HL-60 (cell line): ENCODE measurements around the gene SCG2.

Experiments used
- CTCF ChIP-seq: IDR thresholded peaks from one replicate; pipeline ENCODE4 v1.5.1; 2011; ENCODE audit warnings: low read length, control low read depth, inconsistent platforms; ENCODE audit not compliant: insufficient read depth
- GABPA ChIP-seq: IDR thresholded peaks from 2 replicates; pipeline ENCODE4 v1.6.1; 2012; ENCODE audit warnings: low read depth
- POLR2AphosphoS5 ChIP-seq: IDR thresholded peaks from 2 replicates; pipeline ENCODE4 v1.6.1; 2012; ENCODE audit warnings: low read depth
- SPI1 ChIP-seq: IDR thresholded peaks from 2 replicates; pipeline ENCODE4 v1.6.1; 2012; ENCODE audit warnings: low read depth, mild to moderate bottlenecking, borderline replicate concordance
- TF ChIP-seq, protein P1 (sequence below): IDR thresholded peaks from 2 replicates; pipeline ENCODE4 v1.6.1; 2012; ENCODE audit warnings: low read depth; ENCODE audit not compliant: insufficient replicate concordance

DNA sequence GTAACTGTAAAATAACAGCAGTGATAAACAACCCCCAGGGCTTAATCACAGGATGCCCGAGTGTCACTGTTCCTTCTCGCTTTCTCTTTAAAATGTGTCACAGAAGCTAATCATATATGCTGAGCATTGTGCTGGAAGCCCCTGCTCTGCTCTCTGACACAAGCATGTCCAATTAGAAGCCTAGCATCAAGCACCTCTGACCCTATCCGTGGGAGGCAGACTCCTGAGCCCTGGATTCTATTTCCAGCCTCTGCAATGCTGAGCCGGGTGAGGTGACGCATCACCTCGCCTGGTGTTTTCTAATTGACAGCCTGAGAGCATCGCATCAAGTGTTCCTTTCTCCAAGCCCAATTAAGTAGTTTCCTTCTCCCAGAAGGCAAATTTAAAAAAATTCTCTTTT, 19.7 kb upstream of the SCG2 start:
- TF ChIP-seq GABPA (no peak), CTCF (no peak), SPI1 (no peak), POLR2AphosphoS5 (no peak)
- TF ChIP-seq, protein P1, sequence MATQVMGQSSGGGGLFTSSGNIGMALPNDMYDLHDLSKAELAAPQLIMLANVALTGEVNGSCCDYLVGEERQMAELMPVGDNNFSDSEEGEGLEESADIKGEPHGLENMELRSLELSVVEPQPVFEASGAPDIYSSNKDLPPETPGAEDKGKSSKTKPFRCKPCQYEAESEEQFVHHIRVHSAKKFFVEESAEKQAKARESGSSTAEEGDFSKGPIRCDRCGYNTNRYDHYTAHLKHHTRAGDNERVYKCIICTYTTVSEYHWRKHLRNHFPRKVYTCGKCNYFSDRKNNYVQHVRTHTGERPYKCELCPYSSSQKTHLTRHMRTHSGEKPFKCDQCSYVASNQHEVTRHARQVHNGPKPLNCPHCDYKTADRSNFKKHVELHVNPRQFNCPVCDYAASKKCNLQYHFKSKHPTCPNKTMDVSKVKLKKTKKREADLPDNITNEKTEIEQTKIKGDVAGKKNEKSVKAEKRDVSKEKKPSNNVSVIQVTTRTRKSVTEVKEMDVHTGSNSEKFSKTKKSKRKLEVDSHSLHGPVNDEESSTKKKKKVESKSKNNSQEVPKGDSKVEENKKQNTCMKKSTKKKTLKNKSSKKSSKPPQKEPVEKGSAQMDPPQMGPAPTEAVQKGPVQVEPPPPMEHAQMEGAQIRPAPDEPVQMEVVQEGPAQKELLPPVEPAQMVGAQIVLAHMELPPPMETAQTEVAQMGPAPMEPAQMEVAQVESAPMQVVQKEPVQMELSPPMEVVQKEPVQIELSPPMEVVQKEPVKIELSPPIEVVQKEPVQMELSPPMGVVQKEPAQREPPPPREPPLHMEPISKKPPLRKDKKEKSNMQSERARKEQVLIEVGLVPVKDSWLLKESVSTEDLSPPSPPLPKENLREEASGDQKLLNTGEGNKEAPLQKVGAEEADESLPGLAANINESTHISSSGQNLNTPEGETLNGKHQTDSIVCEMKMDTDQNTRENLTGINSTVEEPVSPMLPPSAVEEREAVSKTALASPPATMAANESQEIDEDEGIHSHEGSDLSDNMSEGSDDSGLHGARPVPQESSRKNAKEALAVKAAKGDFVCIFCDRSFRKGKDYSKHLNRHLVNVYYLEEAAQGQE, result no peak
